ENCODE data around the gene SRRM5.
A peak's percentile ranks its signal among the peaks of the same experiment; 100 is the strongest.

The SRRM5 gene

DNA sequence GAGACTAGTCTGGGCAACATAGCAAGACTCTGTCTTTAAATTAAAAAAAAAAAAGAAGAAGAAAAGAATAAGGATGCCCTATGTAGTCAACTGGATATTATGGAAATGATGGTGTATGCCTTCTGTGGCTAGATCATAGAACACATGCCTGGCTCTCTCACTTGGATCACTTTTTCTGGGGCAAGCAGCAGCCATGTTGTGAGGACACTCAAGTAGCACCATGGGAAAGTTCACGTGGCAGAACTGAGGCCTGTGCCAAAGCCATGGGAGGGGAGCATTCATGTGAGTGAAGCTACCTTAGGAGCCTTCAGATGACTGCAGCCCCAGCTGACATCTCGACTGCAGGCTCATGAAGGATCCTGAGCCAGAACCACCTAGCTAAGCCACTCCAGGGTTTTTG, 46.1 kb downstream of the SRRM5 start:
- no peak overlapping the region for H3K27ac Mint-ChIP-seq
- H3K4me1 Mint-ChIP-seq, result no peaks in the 10 kb centered on the region
- no peak for ATAC-seq
- H3K9me3 Mint-ChIP-seq, result peaks cover 0 to 7% of the 10 kb centered on the region in 2 donors
- no peak for DNase-seq
- H3K27me3 Mint-ChIP-seq, result no peaks in the 10 kb centered on the region
- no peak overlapping the region for H3K4me3 Mint-ChIP-seq

DNA sequence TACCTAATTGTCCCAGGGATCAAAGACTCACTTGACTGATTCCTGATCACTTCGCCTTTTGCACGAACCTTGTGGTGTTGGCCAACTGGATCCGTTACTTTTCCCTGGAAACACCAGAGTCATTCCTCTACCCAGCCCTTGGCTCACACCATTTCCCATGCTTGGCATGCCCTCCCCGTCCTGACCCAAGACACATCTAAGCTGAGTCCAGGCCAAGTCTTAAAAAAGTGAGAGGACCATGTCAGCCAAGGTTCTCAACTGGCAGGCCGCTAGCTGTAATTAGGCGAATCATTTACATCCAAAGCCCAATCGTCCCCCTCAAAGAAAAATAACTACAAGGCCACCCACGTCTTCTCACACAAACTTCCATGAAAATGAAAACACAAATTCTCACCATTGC, 46.6 kb downstream of the SRRM5 start:
- Mint-ChIP-seq H3K27ac (no peak overlapping the region), H3K9me3 (peaks cover 0 to 7% of the 10 kb centered on the region in 2 donors), H3K4me3 (no peak overlapping the region)

DNA sequence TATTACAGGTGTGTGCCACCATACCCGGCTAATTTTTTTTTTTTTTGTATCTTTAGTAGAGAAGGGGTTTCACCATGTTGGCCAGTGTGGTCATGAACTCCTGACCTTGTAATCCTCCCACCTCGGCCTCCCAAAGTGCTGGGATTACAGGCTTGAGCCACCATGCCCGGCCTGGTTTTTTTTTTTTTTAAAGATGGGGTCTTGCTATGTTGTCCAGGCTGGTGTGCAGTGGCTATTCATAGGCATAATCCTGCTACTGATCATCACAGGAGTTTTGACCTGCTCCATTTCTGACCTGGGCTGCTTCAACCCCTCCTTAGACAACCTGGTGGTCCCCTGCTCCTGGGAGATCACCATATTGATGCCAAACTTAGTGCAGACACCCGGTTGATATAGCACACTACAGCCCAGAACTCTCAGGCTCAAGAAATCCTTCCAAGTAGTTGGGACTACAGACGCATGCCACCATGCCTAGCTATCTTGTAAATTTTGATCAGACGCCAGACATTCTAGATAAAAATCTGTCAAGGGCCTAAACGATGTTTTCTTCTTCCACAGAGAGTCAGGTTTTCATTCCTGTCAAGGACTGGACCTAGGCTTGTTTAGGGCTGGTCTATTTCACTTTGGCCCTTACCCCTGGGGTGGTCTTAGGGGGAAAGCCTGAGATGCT, 48.5 kb downstream of the SRRM5 start:
- no peaks in the 10 kb centered on the region for H3K27me3 Mint-ChIP-seq
- no peak for DNase-seq
- H3K27ac Mint-ChIP-seq, result no peak overlapping the region
- H3K4me3 Mint-ChIP-seq, result no peak overlapping the region
- no peak for ATAC-seq
- H3K9me3 Mint-ChIP-seq, result peaks cover 0 to 7% of the 10 kb centered on the region in 2 donors
- H3K4me1 Mint-ChIP-seq, result peaks cover 21% of the 10 kb centered on the region

More for the DNA sequence above, 46.6 kb downstream of the SRRM5 start:
- no peak for ATAC-seq
- DNase-seq, result no peak
- H3K27me3 Mint-ChIP-seq, result no peaks in the 10 kb centered on the region
- peaks cover 2% of the 10 kb centered on the region for H3K4me1 Mint-ChIP-seq

DNA sequence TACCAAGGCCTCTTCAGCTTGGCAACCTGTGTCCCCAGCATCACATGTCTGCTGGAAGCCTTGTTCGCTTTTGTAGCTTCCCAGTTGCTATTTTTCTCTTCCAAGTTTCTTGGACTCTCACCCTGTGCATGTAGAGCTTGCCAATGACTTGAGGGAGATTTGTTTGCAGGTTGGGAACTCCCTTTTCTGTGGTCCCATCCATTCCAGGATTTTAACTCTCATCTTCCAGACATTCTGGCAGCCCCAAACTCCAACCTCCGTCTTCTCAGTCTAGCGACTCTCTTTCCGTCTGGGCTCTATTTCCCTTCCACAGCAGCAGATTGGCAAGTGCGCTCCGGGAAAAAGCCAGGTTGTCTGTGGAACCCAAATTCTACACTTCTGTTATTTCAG, 49.1 kb downstream of the SRRM5 start:
- H3K27me3 Mint-ChIP-seq, result no peaks in the 10 kb centered on the region
- no peak overlapping the region for H3K4me3 Mint-ChIP-seq
- H3K9me3 Mint-ChIP-seq, result peaks cover 0 to 7% of the 10 kb centered on the region in 2 donors
- peaks cover 21% of the 10 kb centered on the region for H3K4me1 Mint-ChIP-seq
- DNase-seq (no peak), ATAC-seq (no peak)
- H3K27ac Mint-ChIP-seq, result no peak overlapping the region

DNA sequence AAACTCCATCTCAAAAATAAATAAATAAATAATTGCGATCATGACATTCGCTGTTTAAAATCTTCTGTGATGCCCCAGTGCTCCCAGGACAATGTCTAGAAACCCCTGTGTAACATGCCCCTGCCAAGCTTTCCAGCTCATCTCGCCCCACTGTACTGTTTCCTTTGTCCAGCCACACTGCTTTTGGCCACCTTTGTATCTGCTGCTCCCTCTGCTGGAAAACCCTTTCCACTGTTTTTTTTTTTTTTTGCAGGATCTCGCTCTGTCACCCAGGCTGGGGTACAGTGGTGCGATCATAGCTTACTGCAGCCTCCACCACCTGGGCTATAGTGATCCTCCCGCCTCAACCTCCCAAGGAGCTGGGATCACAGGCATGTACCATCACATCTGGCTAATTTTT, 50.6 kb downstream of the SRRM5 start:
- no peak overlapping the region for H3K27ac Mint-ChIP-seq

DNA sequence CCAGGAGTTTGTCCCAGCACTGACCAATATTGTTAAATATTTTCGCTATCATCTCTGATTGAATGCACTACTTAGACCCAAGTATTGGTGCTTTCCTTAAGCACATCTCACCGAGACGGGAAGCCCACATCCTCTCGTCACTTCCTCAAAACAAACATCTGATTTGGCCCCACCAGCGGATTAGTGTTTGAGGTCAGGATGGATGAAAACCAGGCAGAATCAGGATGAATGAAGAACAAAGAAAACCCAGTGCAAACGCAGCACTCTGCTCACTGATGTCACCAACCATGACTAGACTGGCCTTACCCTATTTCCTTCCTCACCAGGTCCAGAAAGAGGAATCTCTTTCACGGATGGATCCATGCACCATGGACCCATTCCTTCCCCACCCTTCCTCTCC, 52.1 kb downstream of the SRRM5 start:
- peaks cover 36% of the 10 kb centered on the region for H3K4me1 Mint-ChIP-seq
- H3K27ac Mint-ChIP-seq, result no peak overlapping the region
- DNase-seq (peak in 1 of 2 donors; percentile 41), ATAC-seq (no peak)
- H3K9me3 Mint-ChIP-seq, result peaks cover 0 to under 1% of the 10 kb centered on the region in 2 donors
- no peaks in the 10 kb centered on the region for H3K27me3 Mint-ChIP-seq
- peak overlapping the region; percentile 11 to 30 for H3K4me3 Mint-ChIP-seq

More for the DNA sequence above, 50.6 kb downstream of the SRRM5 start:
- Mint-ChIP-seq H3K27me3 (no peaks in the 10 kb centered on the region), H3K9me3 (peaks cover 0 to 7% of the 10 kb centered on the region in 2 donors), H3K4me3 (no peak overlapping the region), H3K4me1 (peaks cover 24% of the 10 kb centered on the region)
- DNase-seq (no peak), ATAC-seq (no peak)
